ENCODE measurements around the gene FOXL3. TPM values are rescaled to one million over a fixed set of nuclear protein-coding genes. Genes with fewer than 3 reads are reported as not detected.

FOXL3 gene
- total RNA-seq, 1 experiment from 2014 or later: not detected

- no peak for TF ChIP-seq ZNF532 (CRISPR knock-in tag; IDR thresholded peaks at IDR 0.05; ENCODE audit: borderline replicate concordance)
- no peak for TF ChIP-seq PREB (CRISPR knock-in tag; IDR thresholded peaks at IDR 0.05; ENCODE audit: borderline replicate concordance)
- TF ChIP-seq ZNF232 (CRISPR knock-in tag; IDR thresholded peaks at IDR 0.05): no peak
- TF ChIP-seq ZBTB43 (CRISPR knock-in tag; IDR thresholded peaks at IDR 0.05): no peak
- TF ChIP-seq FOXJ3 (CRISPR knock-in tag; IDR thresholded peaks at IDR 0.05; ENCODE audit: borderline replicate concordance): no peak
- no peak for TF ChIP-seq TEAD4 (CRISPR knock-in tag; IDR thresholded peaks at IDR 0.05)
- TF ChIP-seq MLX (CRISPR knock-in tag; IDR thresholded peaks at IDR 0.05): no peak
- no peak for TF ChIP-seq ZNF317 (CRISPR knock-in tag; IDR thresholded peaks at IDR 0.05; ENCODE audit: borderline replicate concordance, low read depth)
Measured at GRCh38 chr7:332020-332517, 42.1 kb downstream of the FOXL3 start (continued).

GRCh38 chr7:332646-333392 is 42.8 kb downstream of the FOXL3 start:
- peaks cover 16% of the 10 kb centered on the region for H3K9me3 Mint-ChIP-seq
- DNase-seq (ENCODE audit: low spot score) (peak; percentile 92), ATAC-seq (peak; percentile 92)
- no peak overlapping the region for H3K4me3 Mint-ChIP-seq
- H3K4me1 Mint-ChIP-seq: 0 out of 2 replicates have a peak, but pooled peaks cover 3% of the 10 kb centered on the region
- H3K27me3 Mint-ChIP-seq (ENCODE audit: low read depth): peaks cover 7% of the 10 kb centered on the region
- H3K27ac Mint-ChIP-seq: no peak overlapping the region
- ChIA-PET CTCF (interaction anchor here (0.7 to 1.4 kb wide), 9 partner anchors 11 to 464 kb away, joined by 3 to 7 read pairs (median 3); no protein-coding TSS in a partner anchor), POLR2A (no interaction called here)
- H3K36me3 Mint-ChIP-seq: peaks cover 11% of the 10 kb centered on the region
- TF ChIP-seq ZNF512 (CRISPR knock-in tag; IDR thresholded peaks at IDR 0.05; ENCODE audit: borderline replicate concordance) (no peak), ETV6 (CRISPR knock-in tag; IDR thresholded peaks at IDR 0.05) (peak; percentile 90), ZNF121 (CRISPR knock-in tag; IDR thresholded peaks at IDR 0.05) (no peak), ZBTB43 (CRISPR knock-in tag; IDR thresholded peaks at IDR 0.05) (0 out of 2 replicates have a peak, but pooled peaks have one; percentile 67), HMGXB4 (CRISPR knock-in tag; IDR thresholded peaks at IDR 0.05) (peak; percentile 79; the same call in 1 of the 2 replicates), MAX (CRISPR knock-in tag; IDR thresholded peaks at IDR 0.05) (peak; percentile 95), USF2 (CRISPR knock-in tag; IDR thresholded peaks at IDR 0.05) (peak; percentile 77), SP1 (CRISPR knock-in tag; conservative IDR thresholded peaks at IDR 0.05) (peak; percentile 61; the same call in 1 of the 2 replicates), E2F5 (CRISPR knock-in tag; IDR thresholded peaks at IDR 0.05) (peak; percentile 67; the same call in 1 of the 2 replicates), FOXK1 (CRISPR knock-in tag; IDR thresholded peaks at IDR 0.05) (0 out of 2 replicates have a peak, but pooled peaks have one; percentile 25), FOXP1 (CRISPR knock-in tag; IDR thresholded peaks at IDR 0.05; ENCODE audit: borderline replicate concordance) (peak; percentile 80; the same call in 1 of the 2 replicates)
